HG02852 (cell line): ENCODE results near the gene HOXD4.
A peak's percentile ranks its signal among the peaks of the same experiment; 100 is the strongest.

Experiments
- ATAC-seq: cut with Tn5 transposase; IDR thresholded peaks from one replicate; pipeline ENCODE4 v1.9.1; 2021; ENCODE audit warnings: mild to moderate bottlenecking, moderate library complexity; ENCODE audit not compliant: unreplicated experiment

The HOXD4 gene

DNA sequence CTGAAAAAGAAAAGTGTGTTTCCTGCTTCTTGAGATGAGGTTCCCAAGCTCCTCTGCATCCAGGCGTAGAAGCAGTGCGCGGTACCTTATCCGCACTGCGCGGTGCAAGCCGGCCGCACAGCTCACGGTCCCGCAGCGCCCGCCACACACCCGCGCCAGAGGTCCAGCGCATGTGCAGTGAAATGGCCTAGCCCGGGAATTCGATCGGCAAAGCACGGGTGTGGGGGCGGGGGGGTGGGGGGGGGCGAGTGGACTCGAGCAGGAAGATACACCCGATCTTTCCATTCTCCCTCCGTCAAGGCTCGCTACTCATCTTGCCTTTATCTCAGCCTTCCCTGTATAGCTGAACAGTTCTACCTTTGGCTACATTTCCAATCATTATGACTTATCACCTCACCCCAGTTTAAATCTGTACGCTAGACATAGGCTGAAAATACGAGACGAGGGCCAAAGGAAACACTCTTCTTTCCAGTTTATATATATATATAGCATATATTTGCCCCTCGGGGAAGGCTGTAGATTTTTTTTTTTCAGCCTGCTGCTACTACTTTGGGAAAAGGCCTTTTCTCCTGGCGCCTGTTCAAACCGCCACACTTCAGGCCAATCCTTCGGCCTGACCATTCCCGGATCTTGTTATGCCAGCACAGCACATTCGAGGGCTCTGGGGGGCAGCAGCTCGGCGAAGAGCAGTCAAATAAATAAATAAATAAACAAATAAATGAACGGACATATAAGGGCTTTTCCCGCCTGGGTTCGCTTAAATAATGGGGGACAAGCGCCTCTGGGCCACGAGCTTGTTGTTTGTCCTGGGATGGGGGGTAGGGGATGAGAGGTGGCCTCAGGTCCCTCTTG, 11.5 kb upstream of the HOXD4 start:
- ATAC-seq = no peak

DNA sequence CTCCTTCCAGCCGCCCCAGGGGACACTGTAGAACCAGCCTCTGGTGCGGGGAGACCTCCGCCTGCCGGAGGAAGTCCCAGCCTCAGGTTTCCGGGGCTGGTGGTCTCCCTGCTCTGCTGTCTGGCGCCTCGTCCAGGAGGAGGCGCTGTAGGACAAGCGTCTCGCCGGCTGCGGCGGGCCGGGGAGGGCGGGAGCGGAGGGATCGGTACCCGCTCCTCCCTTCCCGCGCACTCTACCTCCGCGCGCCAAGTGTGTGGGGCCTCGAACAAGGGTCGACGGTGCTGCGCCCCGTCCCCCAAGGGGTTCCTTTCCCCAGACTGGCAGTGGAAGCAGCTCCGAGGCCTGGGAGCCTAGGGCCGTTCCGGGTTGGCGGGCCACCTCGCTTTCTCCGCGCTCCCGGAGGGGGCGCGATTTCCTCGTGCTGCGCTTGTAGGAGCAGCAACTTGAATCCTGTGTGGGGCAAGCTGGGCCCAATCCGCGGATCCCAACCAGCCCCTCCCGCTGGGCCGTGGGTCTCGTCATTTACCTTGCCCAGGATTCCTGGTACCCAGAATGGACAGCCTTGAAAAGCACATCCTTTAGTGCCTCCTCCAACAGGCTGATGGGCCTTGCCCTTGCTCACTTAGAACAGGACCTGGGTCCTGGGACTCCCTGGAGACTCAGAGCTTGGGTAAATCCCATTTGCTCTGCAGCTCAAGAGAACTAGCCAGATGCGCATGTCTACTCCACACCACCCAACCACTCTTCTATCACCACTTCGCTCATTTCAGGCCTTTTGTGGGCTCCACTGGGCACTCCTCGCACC, 10.6 kb upstream of the HOXD4 start:
- ATAC-seq = peak; percentile 94

DNA sequence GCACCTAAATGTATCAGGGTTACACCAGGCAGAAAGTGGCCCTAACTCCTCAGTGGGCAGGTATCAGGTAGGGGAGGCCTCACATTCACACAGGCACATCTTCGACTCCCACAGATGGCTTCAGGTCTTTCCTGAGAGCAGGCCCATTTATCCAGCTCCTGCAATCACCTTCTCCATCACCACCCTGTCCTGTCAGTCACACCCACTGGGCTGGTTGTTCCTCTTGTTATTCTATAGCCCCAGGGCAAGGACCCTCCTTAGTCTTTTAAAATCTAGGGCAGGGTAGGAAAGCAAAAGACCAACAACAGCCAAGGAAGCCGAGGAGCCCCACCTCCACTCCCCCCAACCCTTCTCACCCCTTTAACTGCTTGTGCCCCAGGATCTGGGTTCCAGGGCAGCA, 9.1 kb upstream of the HOXD4 start:
- no peak for ATAC-seq

DNA sequence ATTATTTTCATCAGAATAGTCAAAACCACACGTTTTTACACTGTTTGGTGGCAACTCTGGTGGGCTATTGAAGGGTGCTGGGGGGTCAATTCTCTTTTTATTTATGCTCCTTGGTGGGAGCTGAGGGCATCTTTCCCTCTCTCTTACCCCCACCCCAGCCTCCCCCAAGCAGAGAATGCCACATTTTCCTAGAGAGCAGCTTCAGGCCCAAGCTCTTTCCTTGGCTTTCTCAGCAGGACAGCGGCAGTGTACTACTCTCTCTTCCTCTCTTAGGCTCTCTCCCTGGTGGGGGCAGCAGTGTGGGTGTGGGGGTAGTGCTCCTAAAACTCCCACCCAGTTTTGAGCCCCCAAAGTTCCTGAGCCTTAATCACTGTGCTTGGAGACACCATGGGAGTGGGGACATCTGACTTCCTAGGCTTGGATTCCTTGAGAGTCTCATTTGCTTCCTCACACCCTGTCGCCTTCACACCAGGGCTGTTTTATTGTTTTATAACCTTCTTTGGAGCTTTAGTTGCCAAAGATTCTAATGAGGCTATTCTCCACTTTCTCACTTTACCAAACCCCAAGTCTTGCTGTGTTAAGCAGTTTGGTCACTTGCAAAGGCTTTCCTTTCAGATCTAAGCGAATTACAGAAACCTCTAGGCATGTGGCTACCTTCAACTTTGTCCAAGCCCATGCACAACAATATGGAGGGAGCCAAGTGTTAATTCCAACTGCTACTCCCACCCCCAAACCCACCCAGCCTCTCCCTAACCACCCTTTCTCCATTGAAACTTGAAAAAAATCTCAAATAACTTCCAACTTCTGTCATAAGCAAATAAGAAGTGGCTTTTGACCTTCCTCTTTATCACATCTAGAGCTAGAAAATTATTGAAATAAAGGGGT, 6.0 kb upstream of the HOXD4 start:
- no peak for ATAC-seq

DNA sequence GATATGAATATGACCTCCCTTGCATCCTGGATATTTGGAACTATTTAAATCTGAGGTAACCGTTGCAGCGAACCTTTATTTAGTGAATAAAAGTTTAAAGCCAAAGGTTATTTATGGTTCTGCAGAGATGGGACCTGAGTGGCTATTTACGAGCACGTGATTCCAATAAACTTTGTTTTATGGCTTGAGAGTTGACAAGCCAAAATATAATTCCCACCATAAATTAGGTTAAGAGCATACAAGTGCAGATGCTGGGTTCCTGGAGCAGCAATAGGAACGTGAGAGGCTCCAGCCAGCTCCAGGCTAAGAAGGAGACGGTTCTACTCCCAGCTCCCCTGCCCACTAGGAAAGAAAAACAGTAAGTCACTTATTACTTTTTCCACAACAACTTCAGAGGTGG, 5.2 kb upstream of the HOXD4 start:
- ATAC-seq = no peak

DNA sequence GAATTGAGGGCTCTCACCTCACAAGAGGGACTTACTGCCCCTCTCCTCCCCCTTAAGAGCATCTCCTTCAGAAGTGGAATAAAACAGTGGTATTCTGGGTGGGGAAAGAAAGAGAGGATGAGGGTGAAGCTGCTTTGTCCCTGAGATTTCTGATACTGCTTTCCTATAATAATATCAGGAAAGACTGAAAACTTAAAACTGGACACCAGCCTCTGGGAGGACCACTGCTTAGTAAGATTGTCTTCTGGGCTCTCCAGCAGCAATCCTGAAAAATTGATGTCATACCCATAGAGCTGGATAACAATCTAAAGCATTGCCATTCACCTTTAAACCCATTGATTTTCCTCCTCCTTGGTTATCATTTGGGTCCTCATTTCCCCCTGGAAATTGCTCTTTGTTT, 4.7 kb upstream of the HOXD4 start:
- no peak for ATAC-seq

DNA sequence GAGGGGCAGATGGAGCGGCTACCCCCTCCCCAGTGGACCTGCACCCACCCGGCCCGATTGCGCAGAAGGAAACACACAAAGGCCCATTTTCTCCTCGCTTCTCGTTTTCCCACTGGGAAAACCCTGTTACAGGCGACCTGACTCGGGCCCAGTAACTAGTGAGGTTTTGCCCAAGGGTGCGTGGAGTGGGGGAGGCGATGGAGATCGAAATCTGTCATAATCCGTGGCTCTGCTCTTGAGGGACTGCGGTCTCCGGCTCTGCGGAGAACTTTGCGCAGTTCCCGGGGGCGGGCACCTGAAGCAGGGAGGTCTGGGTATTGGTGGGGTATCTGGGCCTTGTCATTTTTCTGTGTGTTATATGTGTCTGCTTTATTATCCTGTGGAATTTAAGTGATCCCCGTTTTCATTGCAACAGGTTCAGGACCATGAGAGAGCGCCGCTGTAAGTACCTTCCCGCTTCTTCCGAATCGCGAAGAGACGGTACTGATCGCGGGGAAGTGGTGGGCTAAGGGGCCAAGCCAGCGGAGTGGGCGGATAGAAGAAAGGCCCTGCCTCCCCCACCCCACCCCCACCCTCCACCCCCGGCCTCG, 4.0 kb upstream of the HOXD4 start:
- no peak for ATAC-seq

DNA sequence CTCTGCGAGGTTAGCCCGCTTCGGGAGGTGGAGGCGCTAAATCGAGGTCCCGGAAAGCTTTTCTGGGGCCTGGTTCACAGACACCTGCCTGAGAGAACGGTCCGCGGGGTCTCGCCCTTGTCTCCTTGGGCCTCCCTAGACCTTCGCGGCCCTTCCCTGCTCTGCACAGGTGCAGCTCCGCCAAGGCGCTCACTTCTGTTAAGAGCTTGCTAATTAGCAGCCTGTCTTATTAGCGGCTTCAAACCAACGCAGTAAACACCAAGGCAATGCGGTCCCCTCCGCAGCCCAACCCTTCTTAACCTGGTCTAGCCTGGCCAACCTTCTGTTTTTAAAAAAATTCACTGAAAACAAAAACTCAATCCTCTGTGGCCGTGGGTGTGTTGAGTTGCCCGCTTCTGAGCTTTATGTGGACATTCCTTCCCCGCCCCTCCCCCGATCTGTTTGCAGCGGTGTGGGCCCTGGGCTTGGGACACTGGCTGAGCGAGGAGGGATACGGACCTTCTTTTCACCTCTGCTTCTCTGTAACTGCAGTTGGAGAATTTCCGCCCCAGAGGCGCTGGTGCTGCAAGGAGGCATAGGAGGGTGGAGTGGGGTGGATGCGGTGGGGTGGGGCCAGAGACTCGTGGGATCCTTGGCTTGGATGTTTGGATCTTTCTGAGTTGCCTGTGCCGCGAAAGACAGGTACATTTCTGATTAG, 3.4 kb upstream of the HOXD4 start:
- no peak for ATAC-seq

DNA sequence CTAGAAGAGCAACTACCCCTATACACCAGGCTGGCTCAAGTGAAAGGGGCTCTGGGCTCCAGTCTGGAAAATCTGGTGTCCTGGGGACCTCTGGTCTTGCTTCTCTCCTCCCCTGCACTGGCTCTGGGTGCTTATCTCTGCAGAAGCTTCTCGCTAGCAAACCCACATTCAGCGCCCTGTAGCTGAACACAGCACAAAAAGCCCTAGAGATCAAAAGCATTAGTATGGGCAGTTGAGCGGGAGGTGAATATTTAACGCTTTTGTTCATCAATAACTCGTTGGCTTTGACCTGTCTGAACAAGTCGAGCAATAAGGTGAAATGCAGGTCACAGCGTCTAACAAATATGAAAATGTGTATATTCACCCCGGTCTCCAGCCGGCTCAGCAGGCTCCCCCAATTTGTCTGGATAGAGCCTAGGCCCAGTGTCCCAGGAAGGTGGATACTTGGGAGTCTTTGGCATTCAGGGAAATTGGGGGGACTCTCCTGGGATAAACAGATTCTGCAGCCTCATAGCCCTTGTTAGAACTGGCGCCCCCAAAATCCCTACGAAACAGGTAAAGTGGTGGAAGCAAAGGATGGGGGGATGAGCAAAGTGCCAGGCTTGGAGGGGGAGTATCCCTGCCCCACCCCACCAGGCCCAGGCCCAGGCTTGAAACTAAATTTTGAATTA, 2.5 kb upstream of the HOXD4 start:
- no peak for ATAC-seq

DNA sequence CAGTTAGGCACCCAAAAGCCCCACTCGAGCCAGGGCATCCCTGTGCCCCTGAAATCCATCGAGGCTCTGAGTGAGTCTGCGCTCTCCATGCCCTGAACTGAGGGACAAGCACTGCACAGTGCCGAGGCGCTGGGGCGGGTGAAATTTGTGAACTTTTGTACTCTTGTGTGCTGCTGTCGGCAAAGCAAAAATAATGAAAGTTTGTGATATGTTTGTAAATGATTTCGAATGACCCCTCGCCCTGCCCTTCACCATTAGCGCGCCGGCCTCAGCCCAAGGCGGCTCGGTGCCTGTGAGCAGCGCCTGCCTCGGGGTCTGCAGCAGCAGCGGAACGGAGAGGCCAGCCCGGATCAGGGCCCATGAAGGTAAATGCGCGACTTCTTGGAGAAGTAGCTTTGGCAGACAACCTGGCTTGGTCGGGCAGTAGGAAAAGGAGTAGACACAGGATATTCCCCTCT, 1.8 kb upstream of the HOXD4 start:
- no peak for ATAC-seq

DNA sequence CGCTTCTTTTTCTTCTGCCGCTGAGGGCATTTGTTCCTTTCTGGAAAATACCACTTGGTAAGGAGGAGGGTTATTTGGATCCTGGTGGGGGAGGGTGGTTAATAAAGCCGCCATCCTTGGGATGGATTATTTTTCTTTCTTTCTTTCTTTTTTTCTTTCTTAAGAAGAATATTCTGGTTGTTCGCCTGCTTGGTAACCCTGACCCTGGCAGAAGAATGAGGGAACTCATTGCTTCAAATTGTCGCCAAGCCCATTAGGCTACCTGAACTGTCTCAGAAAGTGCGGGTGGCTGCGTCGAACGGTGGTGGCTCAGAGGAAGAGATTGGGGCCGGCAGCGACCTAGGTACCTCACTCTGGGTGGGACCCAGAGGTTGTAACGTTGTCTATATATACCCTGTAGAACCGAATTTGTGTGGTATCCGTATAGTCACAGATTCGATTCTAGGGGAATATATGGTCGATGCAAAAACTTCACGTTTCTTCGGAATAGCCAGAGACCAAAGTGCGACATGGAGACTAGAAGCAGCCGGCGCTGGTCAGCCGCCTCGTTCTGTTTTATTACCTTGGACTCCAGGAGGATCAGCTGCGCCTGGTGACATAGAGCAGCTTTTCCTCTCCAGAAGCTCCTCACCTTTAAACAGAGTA, 1.3 kb upstream of the HOXD4 start:
- no peak for ATAC-seq

DNA sequence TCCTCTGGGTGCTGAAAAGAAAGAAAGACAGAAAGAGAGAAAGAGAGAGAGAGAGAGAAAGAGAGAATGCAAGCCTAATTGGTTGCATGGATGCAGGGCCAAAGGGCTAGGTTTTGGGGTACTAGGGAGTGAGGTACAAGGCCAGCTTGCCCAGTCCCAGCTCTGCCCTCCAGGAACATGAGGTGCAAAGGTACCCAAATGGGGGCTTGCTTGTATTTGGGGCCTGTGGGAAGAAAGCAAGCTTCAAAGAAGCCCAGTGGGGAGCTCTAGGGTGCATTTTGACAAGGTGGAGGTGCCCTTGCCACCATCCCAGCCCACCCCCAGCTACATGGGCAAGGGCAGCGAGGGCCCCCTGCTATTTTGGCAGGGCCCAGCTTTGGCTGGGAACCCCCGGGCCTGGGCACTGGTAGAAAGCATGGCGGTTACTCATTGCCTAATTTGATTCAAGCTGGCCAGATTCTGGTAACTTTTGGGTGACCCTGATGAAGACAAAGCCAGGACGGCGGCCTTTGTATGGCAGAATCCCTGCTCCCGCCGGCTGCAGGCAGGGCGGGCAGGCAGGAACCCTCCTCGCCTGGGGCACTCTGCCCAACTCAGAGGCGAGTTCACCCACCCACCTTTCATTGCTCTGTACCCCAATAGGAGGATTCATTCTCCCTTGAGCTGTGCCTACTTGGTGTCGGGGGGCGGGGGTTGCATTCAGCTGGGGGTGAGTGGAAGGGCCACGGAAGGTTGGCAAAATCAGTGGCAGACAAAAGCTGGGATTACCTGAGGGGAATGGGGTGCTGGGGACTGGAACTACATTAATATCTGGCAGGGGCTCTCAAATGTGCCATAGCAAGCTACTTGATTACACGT, 537 bp upstream of the HOXD4 start:
- ATAC-seq = no peak

DNA sequence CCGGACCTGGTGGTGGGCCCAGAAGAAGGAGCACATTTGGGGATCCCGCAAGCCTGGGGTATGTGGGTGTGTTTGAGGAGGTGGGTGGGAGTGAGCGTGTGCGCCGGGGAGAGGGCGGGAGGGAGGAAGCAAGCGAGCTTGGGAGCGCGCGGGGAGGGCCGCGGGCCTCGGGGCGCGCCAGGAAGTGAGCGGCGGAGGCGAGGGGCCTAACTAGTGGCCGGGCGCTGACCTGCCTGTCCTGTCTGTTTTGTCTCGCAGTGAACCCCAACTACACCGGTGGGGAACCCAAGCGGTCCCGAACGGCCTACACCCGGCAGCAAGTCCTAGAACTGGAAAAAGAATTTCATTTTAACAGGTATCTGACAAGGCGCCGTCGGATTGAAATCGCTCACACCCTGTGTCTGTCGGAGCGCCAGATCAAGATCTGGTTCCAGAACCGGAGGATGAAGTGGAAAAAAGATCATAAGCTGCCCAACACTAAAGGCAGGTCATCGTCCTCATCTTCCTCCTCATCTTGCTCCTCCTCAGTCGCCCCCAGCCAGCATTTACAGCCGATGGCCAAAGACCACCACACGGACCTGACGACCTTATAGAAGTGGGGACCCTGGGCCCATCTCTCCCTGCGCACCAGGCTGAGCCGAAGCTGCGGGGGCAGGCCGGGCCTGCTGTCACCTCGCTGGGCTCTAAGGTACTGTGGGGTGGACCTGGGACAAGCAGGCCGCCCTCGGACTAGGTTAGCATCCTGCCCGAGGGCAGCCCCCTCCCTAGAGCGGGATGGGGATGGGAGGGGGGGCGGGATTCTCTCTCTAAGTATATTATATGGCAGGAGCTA, 1.2 kb downstream of the HOXD4 start:
- no peak for ATAC-seq

DNA sequence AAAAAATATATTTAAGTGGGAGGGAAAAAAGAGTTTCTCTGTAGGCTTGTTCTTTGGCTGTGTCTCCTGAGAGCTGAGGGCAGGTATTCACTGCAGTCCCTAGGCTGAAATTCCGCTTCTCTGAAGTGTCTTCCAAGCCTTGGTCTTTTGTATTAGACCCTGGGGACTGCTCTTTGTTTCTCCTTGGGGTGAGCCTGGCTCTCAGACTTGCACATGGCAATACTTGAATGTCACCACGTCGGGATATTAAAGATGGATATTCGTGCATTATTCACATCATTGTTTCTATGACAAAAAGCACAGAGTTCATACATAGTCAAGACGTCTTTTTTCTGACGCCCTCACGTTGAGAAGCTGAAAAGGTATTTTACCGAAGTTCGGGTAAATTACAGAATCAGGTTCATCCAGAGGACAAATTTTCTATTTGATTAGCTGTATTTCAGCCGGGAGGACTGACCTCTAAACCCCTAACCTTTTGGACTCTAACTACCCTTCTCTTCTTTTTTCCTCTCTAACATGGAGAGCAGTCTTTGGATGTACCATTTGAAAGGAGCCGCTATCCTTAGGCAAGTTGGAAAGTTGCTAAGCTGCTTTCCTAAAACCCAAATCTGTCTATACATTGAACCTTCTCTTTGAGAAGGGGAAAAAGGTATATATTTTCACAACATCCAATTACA, 3.4 kb downstream of the HOXD4 start:
- ATAC-seq = no peak

DNA sequence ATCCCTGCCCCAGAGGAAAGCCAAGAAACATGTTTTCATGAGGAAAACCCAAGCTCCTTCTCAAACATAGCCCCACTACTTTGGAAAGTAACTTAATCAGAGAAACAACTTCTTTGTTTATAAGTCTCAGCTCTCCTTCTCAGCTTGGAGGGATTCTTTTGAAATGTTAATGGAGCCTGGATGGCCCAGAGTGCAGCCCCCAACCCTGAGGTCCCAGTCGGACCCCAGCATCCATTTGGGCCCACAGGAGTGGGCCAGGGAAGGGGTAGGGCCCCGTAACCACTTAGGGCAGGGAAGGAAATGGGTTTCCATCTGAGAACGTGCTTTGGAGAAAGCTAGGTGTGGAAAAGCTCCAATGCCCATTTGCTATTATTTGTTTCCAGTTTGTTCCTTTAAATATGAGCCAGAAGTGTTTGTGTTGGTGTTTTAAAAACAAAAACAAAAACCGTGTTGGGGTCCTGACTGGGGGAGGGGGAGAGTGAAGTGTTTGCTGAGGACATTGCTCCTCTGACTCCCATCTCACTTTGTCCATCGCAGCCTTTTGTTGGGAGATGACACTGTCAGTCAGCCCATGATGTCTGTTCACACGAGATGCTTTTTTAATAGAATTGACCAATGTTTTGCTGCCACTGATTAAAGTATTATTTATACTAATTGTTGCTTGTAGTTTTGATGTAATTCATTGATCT, 4.2 kb downstream of the HOXD4 start:
- ATAC-seq = no peak

DNA sequence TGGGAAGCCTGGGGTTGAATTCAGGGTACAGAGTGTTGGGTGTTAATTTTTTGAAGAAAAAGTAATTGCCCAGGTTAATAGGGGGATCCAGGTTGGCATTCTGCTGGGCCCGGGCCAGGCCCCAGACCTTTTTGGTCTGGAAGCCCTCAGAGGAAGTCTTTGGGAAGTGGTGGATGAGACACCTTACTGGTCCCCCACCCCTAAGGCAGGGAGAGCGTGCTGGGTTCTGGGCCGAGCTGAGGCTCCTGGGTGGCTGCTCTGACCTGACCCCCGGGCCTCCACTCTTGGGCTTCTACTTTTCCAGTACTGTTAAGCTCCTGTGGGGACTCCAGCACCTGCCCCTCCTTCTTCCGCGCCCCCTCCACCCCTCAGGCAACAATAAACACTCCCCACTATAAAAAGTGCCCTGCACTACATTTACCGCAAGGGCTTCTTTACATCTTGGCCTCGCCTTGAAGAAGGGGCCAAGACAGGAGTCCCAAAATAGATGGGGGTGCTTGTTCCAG, 5.0 kb downstream of the HOXD4 start:
- no peak for ATAC-seq
